Measurements from ENCODE around the gene DCAF17.

- TF ChIP-seq CTCF (IDR thresholded peaks at IDR 0.05) (no peak), EZH2 (IDR thresholded peaks at IDR 0.05; ENCODE audit: borderline replicate concordance, insufficient read depth, low read depth, low read length, poor library complexity, severe bottlenecking) (no peak)
These were observed 36.1 kb downstream of the DCAF17 start for GRCh38 chr2:171470129-171470528.
